ENCODE measurements around the gene SPINK4.

SPINK4 gene, protein sequence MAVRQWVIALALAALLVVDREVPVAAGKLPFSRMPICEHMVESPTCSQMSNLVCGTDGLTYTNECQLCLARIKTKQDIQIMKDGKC

DNA sequence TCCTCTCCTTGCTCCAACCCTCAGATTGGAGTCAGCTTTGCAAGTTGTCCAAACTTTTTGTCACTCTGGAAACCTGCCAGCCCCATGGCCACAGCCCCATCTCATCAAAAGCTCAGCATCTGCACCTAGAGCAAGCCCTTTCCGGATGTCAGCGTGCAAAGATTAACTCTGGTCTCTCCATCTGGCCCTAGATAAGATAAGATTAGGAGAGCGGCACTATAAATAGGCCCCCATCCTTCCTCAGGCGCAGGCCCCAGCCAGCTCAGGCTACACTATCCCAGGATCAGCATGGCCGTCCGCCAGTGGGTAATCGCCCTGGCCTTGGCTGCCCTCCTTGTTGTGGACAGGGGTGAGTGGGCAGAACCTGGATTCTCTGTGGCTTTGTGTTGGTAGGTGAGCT lies at the start of gene SPINK4:
SPINK4 (plus strand) TSS at position 247 of the 400 bp plus-strand sequence; CDS start at position 289, 42 bp downstream.
- DNase-seq = no peak

DNA sequence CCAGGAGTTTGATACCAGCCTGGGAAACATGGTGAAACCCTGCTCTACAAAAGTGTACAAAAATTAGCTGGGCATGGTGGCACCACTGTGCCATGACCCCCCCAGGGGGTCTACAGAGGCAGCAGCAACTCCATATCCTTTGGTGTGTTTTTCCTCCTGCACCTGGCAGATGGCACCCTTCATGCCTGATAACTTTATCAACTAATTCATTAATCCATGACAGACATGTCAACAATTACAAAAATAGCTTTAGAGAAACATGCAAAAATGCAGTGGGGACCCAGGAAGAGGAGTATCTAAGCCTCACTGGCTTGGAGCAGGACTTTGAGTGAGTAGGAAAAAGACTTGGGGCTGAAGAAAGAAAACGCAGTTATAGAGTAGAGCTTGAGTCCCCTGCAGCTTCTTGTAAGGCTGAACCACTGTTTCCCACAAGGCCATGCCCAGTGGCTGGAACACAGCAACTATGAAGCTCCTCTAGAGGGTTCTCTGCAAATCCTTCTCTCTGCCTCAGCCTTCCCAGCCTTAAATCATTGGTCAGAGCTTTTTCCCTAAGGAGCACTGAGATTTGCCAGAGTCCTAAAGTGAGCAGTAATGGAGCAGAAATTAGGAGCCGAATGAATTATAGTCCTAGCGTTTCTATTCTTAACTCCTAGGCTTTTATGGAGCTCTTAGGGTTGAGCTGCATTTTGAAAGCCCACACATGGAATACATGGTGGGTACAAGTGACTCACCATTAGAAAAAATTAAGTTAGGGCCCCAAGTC lies 47.3 kb upstream of the SPINK4 start:
- no peak for DNase-seq

DNA sequence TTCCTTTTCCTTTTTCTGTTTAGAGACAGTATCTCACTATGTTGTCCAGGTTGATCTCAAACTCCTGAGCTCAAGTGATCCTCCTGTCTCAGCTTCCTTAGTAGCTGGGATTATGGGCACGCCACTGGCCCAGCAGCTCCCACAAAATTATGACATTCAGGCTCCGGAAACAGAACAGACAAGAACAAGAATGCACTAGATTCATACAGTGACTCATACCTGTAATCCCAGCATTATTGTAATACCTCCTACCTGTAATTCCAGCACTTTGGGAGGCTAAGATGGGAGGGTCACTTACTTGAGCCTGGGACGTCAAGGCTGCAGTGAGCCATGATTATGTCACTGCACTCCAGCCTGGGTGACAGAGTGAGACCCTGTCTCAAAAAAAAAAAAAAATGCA lies 46.1 kb upstream of the SPINK4 start:
- no peak for DNase-seq

DNA sequence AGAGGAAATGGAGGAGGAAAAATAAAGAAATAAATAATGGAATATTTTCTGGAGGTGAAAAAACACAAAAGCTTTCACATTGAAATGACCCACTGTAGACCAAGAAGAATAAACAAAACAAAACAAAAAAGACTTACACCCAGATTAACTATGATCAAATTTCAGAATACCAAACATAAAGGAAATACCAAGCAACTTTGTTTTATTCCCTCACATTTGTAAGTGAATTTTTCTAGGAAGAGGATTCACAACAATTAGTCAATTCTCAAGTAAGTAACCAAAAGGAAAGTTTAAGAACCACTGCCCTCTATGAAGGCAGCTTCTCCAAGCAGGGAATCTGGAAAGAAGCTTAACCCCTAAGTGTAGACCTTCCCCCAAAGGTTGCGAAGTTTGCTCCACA lies 43.2 kb upstream of the SPINK4 start:
- no peak for DNase-seq

DNA sequence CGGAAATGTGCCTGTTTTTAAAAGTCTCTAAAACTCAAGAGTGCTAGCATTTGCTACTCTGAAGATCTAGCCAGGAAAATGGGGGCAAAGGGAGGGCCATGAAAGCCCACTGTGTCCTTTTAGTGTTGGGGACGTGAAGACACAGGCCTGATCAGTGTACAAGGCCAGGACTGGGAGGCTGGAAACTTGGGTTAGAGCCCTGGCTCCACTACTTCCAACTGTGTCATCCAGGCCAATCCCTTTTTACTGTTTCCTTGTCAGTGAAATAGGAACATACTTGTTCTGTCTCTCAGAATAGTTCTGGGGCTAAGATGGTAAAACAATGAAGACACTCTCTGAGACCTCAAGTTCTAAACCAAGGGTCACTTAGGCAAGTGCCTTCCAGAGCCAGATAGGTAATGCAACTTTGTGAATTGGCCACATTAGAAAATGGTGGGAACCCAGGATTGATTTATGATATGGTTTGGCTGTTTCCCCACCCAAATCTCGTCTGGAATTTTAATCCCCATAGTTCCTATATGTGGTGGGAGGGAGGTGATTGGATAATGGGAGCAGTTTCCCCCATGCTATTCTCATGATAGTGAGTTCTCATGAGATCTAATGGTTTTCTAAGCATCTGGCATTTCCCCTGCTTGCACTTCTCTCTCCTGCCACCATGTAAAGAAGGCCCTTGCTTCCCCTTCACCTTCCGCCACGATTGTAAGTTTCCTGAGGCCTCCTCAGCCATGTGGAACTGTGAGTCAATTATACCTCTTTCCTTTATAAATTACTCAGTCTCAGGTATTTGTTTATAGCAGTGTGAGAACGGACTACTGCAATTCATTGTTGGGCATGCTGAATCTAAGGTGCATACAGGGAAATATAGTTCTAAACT lies 42.5 kb upstream of the SPINK4 start:
- no peak for DNase-seq

DNA sequence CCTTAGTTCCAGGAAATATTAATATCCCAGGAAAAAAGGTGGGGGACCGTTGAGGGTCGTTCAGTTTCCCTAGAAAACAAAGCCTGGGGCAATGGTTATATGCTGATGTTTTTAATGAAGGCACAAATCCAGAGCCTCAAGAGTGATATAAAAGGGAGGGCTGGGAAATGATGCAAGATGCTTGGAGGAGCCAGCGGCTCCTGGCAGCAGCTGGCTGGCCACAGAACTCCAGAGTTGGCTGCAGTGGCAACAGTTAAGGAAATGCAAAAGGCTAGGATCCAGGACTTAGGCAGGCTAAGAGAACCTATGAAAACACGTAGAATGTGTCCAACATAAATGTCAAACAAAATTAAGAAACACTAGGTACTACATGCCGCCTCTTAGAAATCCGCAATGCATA lies 41.8 kb upstream of the SPINK4 start:
- DNase-seq = no peak

DNA sequence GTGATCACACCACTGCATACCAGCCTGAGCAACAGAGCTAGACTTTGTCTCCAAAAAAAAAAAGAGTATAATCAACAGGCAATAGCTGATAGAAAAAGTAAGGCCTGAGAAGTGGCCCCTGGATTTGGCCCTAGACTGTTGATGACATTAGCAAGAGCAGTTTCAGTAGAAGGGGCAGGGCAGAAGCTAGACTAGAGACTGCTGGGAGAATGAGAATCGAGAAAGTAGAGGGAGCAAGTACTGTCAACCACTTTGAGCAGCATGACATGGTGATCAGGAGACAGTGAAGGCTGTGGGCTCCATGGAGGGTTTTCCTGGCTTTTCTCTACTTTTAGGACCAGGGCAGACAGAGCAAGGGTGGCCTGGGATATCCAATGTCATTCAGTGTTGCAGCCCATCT lies 37.9 kb upstream of the SPINK4 start:
- DNase-seq = no peak

DNA sequence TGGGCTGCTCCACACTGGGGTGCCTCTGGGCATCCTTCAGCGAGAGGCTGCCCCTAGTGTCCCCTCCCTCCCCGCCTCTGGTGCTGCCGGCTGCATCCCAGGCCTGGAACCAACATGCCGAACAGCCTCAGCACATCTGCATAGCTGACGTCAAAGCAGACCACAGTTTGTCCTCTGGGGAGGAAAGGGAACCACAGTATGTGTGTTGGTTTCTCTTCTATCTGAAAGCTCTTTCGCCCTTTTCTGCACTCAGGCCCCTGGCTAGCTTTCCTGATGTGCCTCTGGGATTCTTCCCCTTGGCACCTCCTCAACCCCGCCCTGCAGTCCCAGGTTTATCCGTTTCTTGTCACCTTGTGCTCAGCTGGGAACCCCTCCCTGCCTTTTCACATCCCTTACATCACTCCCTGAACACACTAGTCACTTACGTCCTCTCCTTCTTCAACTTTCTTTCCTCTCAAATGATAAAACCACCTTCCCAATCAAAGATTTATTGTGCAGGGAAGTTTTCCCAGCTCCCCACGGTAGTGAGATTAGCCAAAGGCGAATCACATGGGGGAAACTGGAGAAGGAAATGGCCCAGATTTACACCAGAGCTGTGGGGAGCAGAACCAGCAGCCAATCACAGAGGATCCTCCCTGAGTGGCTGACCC lies 37.3 kb upstream of the SPINK4 start:
- DNase-seq = peak; percentile 44 to 60 (median 52)

DNA sequence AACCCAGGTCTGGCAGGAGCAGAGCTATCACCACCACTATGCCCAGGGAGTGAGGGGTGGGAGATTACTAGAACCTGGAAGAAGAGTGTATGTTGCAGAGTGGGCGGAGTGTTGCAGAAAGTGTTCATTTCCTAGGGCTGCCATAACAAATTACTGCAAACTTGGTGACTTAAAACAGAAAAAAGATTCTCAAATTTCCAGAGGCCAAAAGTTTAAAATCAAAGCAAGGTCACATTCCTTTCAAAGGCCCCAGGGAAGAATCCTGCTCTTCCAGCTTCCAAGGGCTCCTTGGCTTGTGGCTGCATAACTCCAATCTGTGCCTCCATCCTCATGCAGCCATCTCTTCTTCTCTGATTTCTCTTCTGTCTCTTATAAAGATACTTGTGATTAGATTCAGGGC lies 30.6 kb upstream of the SPINK4 start:
- DNase-seq = no peak

DNA sequence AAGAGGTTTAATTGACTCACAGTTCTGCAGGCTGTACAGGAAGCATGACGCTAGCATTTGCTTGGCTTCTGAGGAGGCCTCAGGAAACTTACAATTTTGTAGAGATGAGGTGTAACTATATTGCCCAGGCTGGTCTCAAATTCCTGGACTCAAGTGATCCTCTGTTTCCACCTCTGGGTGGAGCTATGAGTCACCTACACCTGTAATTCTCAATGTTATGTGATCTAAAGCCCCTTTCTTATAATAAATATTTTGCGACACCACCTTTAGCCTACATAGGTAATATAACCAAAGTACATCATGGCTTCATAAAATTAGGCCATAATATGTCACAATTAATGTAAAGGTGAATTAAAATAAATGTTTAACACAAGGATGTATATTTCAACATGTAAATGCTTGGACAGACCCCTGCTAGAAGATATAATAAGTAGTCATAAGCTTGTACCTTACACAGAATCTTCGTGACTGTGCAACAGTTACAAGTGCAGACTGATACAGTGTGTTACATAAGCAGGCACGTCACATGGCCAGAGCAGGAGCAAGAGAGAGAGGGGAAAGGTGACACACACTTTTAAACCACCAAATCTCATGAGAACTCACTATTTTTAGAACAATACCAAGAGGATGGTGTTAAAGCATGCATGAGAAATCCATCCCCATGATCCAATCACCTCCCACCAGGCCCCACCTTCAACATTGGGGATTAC lies 29.8 kb upstream of the SPINK4 start:
- DNase-seq = no peak

DNA sequence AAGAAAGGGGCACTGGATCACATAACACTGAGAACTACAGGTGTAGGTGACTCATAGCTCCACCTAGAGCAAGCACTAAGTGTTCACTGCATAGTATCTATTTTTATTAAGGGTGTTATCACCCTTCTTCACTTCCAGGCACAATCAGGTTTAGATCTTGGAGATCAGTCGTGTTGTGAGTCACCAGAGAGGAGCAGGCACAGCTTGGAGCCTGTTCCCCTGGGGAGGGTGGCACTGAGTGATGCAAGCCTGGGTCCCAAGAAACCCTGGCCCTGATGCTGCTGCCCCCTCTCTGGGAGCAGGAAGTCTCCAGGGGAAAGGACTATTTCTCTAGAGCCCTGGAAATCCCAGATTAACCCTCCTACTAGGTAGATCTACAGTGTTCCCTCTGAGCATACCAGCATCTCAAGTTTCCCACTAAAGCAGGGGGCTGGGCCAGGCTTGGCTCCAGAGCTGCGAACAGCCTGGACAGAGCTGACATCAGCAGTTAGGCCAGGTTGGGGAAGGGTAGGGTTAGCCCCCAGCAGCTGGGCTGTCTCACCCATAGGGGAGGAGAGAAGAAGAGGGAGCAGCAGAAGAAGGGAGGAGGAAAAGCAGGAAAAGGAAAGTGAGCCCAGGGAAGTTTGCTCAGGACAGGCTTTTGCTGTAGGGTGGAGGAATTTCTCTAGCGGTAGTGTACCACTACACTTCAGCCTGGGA lies 28.1 kb upstream of the SPINK4 start:
- peak in 1 of 3 donors; percentile 29 for DNase-seq

DNA sequence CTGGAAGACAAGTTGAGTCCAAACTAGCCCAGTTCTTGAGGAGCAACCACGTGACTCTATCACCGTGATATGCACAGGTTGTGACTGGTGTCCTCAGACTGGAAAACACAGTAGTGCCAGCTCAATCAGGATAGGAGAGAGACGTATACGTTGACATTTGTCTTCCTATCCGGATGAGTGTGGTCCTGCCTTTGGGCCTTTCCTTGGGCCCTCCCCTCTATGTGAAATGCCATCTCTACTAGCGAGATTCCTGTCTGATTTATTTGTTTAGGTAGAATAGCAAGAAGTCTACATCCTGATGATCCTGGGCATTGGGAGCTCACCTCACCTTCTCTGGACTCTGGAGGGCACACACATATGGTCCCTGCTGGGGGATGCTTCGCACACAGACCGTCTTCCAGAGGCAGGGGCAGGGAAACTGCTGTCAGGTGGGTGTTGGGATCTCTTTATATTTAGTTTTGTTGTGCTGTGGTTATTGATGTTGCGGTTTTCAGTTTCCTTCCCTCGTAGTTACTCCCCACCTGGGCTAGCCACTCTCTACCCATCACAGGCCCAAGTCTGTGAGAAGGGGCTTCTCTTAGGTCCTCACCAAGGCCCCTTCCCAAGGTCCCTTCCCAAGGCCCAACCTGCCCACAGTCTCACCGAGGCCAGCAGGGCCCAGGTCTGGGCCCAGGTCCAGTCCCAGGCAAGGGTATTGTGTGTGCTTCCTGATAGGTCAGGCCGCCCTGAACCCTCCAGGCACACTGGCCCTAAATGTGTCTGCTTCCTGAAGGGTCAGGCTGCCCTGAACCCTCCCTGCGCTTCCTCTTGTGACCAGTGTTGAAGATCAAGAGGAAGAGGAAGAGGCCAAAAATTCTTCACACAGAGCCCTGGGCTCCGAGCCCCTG lies 19.0 kb upstream of the SPINK4 start:
- peak; percentile 29 to 39 (median 33) for DNase-seq

DNA sequence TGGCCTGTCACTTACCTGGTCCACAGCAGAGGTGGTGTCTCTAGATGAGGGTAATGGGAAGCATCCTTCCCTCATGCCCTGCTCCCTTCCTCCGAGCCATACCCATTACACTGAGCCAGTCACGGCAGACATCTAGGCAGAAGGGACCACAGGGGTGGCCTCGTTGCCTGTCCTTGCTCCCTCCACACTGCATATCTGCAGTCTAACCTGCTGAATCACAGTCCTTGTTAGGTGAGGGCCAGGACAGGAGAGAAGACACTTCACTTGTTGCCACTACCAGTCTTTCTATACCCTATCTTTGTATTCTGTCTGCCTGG lies 18.4 kb upstream of the SPINK4 start:
- no peak for DNase-seq

DNA sequence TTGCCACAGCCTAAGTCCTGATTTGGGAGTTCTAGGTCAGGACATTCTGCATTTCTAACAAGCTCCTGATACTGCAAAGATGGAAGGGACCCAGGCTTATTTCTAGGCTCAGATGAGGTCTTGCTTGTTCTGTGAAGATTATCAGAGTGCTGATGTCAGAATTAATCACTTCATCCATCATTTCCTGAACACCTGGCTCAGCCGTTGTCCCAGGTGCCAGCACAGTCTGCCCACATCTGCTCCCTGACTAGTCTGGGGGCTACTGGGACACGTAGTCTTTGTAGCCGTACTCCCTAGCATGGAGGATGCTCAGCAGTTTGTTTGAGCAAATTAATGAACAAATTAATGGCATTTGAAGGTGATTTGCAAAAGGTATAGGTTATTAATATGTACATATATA lies 17.9 kb upstream of the SPINK4 start:
- DNase-seq = no peak

DNA sequence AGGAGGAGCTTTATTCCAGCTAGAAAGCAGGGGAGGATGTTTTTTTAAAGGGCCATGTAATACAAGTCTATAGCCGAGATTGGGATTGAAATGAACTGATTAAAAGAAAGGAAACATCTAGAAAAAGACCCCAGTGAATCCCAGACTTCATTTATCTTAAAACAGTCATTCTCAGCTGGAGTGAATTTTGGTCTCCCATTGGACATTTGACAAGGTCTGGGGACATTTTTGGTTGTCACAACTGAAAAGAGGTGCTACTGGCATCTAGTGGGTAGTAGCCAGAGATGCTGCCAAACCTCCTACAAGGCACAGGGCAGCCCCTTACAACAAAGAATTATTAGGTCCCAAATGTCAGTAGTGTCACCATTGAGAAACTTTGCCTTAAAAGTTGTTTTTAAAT lies 16.3 kb upstream of the SPINK4 start:
- DNase-seq = peak; percentile 16 to 45 (median 25)

DNA sequence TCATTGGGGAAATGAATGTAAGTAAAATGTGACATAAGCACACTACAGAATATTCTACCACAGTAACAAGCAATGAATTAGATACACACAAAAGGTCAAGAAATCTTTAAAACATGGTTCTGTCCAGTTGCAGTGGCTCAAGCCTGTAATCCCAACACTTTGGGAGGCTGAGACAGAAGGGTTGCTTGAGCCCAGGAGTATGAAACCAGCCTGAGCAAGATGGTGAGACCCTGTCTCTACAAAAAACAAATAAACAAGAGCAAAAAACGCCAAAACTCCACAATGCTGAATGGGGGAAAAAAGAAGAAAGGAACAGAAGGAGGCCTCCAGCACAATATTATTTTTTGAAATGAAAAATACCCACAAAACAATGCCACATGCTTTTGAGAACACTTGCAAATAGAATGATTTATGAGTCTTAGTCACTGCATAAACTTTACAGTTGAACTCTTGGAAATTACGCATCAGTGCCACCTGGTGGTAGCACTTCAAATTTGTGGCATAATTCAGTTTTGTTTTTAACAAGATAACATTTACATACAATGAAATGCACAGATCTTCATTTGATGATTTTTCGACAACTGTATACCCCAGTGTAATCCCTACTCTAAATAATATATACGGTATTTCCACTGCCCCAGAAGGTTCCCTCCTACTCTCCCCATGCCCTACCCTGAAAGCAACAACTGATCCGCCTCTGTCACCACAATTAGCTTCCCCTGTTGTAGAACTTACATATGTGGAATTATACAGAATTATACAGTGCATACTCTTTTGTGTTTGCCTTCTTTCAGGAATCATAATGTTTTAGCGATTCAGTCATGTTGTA lies 14.4 kb upstream of the SPINK4 start:
- DNase-seq = peak; percentile 84 to 90 (median 89)

DNA sequence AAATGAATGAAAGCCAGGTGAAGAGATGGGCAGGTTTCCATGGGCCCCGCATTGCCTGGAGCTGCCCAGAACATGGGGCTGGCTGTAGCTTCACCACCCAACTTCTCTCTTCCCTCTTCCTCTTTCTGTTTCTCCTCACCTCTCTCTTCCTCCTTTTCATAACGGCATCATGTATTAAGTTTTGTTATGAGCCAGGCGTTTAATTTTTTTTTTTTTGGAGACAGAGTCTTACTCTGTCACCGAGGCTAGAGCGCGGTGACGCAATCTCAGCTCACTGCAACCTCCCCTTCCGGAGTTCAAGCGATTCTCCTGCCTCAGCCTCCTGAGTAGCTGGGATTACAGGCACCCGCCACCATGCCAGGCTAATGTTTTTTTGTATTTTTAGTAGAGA lies 13.0 kb upstream of the SPINK4 start:
- peak; percentile 87 to 94 (median 90) for DNase-seq

DNA sequence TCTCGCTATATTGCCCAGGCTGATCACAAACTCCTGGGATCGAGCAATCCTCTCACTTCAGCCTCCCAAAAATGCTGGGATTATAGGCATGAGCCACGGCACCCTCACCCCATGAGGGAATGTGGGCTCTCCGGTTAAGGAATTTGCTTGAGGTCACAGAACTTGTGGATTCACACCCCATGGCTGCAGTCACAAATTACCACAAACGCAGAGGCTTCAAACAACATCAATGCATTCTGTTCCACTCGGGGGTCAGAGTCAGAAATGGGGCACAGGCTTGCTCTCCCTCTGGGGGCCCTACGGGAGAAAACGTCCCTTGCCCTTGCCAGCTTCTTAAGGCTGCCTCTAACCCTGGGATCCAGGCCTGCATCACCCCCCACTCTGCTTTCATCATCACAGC lies 12.2 kb upstream of the SPINK4 start:
- no peak for DNase-seq

DNA sequence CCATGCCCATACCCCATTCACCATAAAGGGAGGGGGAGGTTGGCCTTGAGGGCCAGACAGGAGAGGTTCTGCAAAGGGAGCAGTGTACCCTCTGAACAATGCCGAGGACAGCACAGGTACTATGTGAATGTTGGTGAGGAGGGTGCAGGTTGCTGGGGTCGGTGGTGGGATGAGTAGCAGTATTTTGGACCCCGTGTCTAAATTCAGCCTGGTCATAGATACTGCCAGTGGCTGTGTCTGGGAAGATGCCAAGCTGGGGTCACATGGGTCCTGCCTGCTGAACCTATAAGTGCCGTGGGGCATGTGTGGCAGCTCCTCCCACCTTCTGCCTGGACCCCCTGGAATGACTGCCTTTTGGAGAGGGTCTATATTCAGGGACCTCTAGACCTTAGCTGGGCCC lies 11.4 kb upstream of the SPINK4 start:
- no peak for DNase-seq
